HG03457 (cell line): ENCODE measurements around the gene DMD.
"Not testable (repeated sequence)": the region's sequence is repeated elsewhere in the genome, so short reads cannot be mapped to it uniquely, and the experiment has no call there.

Experiments used
- ATAC-seq: cut with Tn5 transposase; IDR thresholded peaks from one replicate; pipeline ENCODE4 v1.9.1; 2021; ENCODE audit warnings: moderate number of reproducible peaks; ENCODE audit not compliant: unreplicated experiment

DMD gene

DNA sequence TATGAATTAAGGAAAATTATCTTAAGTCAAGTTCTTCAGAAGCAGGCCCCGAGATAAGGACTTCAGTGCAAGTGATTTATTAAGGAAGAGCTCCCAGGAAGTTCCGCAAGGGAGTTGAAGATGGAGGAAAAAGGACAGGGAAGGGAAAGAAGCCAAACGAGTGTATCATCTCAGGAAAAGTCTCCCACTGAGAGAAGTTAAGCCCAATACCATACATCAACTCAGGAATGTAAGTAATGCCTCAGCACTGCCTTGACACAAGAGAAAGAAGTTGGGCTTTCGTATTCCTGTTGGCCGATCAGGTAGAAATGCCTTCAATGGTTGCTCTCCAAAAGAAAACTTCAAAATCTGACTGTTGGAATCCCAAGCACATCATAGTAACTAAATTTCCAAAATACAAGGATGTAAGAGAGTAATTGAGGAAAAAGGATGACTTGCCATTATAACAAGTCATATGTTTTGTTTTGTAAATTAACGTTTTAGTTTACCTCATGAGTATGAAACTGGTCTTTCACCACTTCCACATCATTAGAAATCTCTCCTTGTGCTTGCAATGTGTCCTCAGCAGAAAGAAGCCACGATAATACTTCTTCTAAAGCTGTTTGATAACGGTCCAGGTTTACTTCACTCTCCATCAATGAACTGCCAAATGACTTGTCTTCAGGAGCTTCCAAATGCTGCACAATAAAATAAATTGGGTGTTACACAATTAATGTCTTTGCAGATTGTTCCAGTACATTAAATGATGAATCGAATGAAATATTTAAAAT lies 566.7 kb downstream of the DMD start:
- no peak for ATAC-seq

DNA sequence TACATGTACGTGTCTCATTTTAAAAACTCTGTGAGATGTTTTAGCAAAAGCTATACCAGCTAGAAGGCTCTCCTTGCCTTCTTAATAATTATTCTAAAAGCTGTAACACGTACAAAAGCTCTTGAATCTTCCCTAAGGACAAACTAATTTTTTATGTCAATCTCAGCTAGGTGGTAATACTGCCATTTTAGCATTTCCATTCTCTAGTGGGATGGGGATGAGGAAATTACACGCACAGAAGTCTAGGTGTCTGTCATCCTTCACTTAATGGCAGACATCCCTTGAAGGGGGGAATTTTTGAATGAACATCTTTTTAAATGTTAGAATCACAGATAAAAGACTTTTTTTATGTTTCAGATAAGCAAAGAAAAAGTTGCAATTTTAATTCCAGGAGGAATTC lies 569.1 kb downstream of the DMD start:
- no peak for ATAC-seq

DNA sequence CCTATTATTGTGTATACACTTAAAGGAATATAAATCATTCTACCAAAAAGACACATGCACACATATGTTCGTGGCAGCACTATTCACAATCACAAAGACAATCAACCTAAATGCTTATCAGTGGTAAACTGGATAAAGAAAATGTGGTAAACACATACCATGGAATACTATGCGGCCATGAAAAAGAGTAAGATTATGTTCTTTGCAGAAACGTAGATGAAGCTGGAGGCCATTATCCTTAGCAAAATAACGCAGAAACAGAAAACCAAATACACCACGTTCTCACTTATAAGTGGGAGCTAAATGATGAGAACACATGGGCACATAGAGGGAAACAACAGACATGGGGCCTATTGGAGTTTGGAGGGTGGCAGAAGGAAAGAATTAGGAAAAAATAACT lies 593.2 kb downstream of the DMD start:
- no peak for ATAC-seq

DNA sequence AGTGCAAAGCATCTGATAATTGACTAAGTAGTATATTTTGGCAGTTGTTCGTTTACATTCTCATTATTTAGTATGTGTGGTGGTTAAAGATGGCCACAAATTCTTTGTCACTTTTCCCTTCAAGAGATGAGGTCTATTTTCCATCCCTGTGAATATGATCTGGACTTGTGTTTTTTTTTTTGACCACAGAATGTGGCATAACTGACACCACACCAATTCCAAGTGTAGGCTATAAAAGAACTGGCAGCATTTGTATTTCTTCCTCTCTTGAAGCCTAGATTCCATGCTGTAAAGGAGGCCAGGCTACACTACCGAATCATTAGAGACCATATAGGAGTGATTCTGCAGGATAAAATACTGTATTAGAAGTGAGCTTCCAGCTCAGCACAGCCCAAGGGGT lies 596.6 kb downstream of the DMD start:
- no peak for ATAC-seq

GRCh38 chrX:32599156-32599555 lies 612.2 kb downstream of the DMD start:
- ATAC-seq = no peak

GRCh38 chrX:32598707-32599106 lies 612.6 kb downstream of the DMD start:
- no peak for ATAC-seq

DNA sequence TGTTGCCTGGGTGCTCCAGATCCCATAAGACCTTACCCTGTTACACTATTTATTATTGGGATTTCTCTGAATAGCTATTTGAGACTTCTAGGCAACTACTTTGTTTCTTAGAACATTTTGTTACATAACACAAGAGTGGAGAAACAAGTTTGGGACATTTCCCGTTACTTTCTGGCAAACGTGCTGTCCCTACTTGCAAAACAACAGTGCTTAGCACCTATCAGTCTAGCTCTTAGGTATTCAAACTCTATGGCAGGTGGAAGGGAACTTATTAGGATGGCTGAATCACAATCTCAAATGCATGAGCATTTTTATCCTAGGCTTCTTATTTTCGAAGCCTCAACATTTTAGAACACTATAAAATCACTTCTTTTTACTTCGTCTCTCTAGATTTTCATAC lies 613.6 kb downstream of the DMD start:
- ATAC-seq = no peak

DNA sequence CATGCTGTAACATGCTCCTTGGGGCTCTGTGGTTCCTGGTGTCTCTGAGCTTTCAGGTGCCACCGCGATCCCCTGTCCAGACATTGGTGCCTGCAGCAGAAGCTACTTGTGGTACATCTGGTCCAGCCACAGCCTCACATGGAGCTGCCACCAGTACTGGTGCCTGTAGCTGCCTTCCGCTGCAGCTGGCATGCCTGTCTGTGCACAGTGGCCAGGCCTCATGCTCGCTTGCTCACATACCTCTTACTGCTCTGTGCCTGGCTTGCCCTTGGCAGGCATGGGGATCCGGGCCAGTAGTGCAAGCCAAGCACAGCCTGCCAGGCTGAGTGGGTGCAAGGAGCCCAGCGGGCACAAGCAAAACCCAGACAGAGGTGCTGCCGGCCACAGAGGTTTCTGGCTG lies 618.6 kb downstream of the DMD start:
- ATAC-seq = no peak

- no peak for ATAC-seq
Observed at GRCh38 chrX:32591589-32591988, 619.8 kb downstream of the DMD start.

GRCh38 chrX:32582729-32583128 lies 628.6 kb downstream of the DMD start:
- no peak for ATAC-seq

GRCh38 chrX:32576885-32577284 lies 634.5 kb downstream of the DMD start:
- ATAC-seq = no peak

DNA sequence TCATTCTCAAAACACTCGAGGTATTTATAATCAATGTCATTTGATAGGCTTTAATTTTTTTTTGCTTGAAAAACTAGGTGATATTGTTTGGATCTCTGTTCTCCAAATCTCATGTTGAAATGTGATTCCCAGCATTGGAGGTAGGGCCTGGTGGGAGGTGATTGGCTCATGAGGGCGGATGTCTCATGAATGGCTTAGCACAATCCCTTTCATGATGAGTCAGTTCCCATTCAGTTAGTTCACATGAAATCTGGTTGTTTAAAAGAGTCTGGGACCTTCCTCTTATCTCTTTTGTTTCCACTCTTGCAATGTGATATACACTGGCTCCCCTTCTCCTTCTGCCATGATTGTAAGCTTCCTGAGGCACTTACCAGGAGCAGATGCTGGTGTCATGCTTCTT lies 638.7 kb downstream of the DMD start:
- no peak for ATAC-seq

- ATAC-seq = no peak
Observed at GRCh38 chrX:32571579-32571978, 639.8 kb downstream of the DMD start.

DNA sequence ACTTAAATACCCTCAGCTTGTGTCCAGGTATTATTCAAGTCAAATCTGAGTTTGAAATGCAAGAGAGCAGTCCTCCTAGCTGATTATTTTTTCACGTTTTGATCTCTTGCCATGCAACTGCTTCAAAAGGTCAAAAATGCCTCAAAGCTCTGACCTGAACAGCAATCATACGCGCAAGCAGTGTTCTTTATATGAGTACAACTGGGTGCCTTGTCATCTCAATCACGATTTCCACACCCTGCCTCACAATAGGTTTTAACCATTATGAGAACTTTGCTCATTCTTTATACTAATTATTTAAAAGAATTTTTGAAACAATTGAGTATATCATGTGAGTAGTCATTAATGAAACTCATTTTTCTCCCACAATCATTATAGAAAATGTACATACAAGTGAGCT lies 649.1 kb downstream of the DMD start:
- ATAC-seq = no peak

DNA sequence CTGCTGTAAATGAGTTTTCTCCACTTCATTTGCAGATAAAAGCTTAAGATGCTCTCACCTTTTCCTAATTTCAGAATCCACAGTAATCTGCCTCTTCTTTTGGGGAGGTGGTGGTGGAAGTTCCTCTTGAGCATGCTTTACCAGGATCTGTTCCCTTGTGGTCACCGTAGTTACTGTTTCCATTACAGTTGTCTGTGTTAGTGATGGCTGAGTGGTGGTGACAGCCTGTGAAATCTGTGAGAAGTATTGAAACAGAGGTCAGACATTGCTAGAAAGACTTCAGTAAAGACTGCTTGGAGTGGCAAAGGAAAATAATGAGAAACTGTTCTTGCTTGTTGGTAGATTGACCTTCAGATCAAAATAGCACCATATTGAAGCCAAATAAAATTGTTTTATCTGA lies 666.2 kb downstream of the DMD start:
- ATAC-seq = no peak

GRCh38 chrX:32538554-32538953 lies 672.8 kb downstream of the DMD start:
- ATAC-seq = no peak

DNA sequence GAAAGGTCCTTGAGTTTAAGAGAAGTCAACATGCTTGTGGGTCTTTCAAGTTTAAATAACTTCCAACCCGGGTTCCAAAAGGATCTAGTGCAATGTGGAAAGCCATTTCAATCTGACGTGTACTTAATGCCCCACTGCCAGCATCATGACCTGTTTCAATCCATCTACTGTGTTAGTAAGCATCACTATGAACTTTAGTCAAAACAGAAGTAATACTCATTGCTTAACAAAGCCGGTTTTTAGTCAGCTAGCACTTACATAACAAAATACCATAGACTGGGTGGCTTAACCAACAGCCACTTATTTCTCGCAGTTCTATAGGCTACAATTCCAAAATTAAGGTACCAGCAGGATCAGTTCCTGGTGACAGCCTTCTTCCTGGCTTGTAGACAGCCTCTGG lies 677.5 kb downstream of the DMD start:
- no peak for ATAC-seq

GRCh38 chrX:32532262-32532661 lies 679.1 kb downstream of the DMD start:
- ATAC-seq = no peak

DNA sequence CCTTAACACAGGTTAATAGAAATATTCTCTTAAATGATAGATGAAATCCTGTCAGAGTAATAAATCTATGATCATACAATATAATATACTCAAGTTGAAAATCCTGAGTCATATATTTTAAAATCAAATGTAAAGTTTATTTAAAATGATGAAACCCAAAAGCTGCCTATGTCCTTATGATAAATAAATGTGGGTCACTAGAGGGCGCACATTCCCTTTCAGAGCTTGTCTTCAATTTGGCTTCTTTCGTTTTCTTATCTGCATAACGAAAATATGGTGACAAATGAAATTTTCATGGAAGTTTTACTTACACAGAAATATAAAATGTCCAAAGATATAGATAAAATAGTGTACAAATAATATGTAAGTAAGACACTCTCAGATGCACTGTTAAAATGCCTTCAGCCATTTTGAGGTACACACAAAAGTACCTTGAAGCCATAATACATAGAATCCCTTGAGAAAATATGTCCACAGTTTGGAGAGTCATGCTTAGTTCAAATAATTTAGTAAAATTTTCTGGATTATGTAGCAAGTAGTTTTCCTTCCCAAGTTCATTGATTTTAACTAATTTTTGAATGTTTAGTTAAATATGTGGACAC lies 680.4 kb downstream of the DMD start:
- ATAC-seq = no peak

DNA sequence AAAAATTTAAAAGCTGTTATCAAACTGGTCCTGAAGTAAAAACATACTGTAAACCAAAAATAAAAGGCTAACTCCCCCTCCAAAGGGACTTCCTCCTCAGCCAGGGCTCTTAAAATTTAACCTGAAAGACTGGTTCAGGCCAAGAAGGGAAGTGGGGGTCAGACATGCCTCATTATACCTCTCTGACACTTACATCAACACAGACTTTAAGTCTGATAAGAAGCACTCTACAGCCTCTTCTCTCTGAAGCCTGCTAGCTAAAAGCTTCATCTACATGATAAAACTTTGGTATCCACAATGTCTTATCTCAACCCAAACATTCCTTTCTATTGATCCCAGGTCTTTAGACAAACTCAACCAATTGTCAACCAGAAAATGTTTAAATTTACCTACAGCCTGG lies 682.9 kb downstream of the DMD start:
- not testable (repeated sequence) for ATAC-seq

GRCh38 chrX:32525234-32525633 lies 686.1 kb downstream of the DMD start:
- ATAC-seq = no peak

- ATAC-seq = no peak
Observed at GRCh38 chrX:32524385-32524784, 687.0 kb downstream of the DMD start.

DNA sequence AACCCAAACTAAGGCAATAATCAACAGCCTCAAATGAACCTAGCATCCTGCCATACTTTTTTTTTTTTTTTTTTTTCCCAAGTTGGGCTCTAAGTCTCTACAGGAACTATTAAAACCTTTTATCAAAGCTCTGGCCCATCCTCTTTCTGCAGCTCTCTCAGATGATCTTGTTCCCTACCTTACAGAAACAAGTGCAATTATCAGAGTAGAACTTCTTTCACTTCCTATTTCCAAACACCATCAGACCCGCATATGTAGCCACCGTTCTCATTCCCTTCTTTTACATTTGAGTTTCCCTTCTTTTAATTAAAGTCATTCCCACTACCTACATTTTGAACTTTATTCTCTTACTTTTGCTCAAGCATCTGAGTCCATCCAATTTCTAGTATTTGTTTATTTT lies 690.6 kb downstream of the DMD start:
- ATAC-seq = no peak
